ENCODE measurements around the gene XPR1.

GRCh38 chr1:180595966-180596365 lies 35.9 kb upstream of the XPR1 start:
- TF ChIP-seq CTCF (IDR thresholded peaks at IDR 0.05; ENCODE audit: insufficient read depth, low read depth, low read length) (no peak), EZH2 (IDR thresholded peaks at IDR 0.05; ENCODE audit: insufficient read depth, low read length) (no peak)
